ENCODE results near the gene CCL19. TPM values are rescaled to one million over a fixed set of nuclear protein-coding genes. Genes with fewer than 3 reads are reported as not detected.
A peak's percentile ranks its signal among the peaks of the same experiment; 100 is the strongest.

The CCL19 gene
- total RNA-seq, 1 experiment from 2014 or later, result not detected

DNA sequence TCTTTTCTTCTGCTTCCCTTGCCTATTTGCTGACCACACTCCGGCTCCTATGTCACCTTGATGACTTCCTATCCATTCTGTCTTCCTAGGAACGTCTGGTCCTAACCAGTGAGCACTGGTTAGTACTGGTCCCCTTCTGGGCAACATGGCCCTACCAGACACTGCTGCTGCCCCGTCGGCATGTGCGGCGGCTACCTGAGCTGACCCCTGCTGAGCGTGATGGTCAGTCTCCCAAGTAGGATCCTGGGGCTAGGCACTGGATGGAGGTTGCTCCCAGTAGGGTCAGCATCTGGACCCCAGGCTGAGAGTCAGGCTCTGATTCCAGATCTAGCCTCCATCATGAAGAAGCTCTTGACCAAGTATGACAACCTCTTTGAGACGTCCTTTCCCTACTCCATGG lies 42.4 kb downstream of the CCL19 start:
- ChIA-PET RAD21 (ENCODE audit: low non-redundant PET in 1 of 2, low total read pairs in 2 of 2, uncharacterized antibody in 2 of 2, unreplicated experiment in 2 of 2) (no interaction called here), POLR2A (no interaction called here), CTCF (no interaction called here)
- Histone ChIP-seq H3K27ac (ENCODE audit: low read depth, low read length) (no peak overlapping the region), H3K4me3 (replicated peaks in 1 of 2; ENCODE audit: low read depth in 1 of 2, low read length in 2 of 2) (no peak overlapping the region), H3K9me3 (ENCODE audit: control insufficient read depth in 1 of 2, insufficient read depth in 1 of 2, low read depth in 1 of 2, low read length in 2 of 2) (no peaks in the 10 kb centered on the region), H3K9ac (ENCODE audit: low read length) (no peak overlapping the region), H4K20me1 (ENCODE audit: insufficient read depth) (no peaks in the 10 kb centered on the region), H3K36me3 (ENCODE audit: control insufficient read depth in 1 of 2, insufficient read depth in 2 of 2, low read length in 2 of 2) (peaks cover 0 to 6% of the 10 kb centered on the region in 2 experiments; a peak in 1 of 4 replicates), H2AFZ (ENCODE audit: low read depth, low read length, poor library complexity, severe bottlenecking) (no peak overlapping the region), H3K79me2 (ENCODE audit: insufficient read depth, low read length) (peaks cover 6% of the 10 kb centered on the region; the same call in 1 of the 2 replicates), H3K27me3 (ENCODE audit: insufficient read depth, low read length) (no peaks in the 10 kb centered on the region), H3K9me2 (ENCODE audit: insufficient read depth) (no peaks in the 10 kb centered on the region), H3K4me1 (ENCODE audit: control insufficient read depth in 1 of 2, insufficient read depth in 2 of 2, low read length in 2 of 2) (peaks cover 25 to 54% of the 10 kb centered on the region in 2 experiments), H3K4me2 (ENCODE audit: low read length) (no peak overlapping the region)
- intact Hi-C loops (cut with micrococcal nuclease), result no loop called here
- BruUV-seq (replicated peaks), result no TSS peak
- ATAC-seq (no peak), DNase-seq (ENCODE audit: low read depth, low spot score) (no peak)
- TF ChIP-seq JUND (IDR thresholded peaks at IDR 0.05) (no peak), CEBPB (IDR thresholded peaks at IDR 0.05; ENCODE audit: low read depth) (no peak), ZNF274 (IDR thresholded peaks at IDR 0.05; ENCODE audit: low read depth, low read length) (no peak), TCF7L2 (IDR thresholded peaks at IDR 0.05; ENCODE audit: borderline replicate concordance, extremely low read depth, insufficient read depth, insufficient read length) (no peak), ZFX (IDR thresholded peaks at IDR 0.05) (no peak), CBX3 (IDR thresholded peaks at IDR 0.05; ENCODE audit: low read depth) (no peak), SRF (IDR thresholded peaks at IDR 0.05; ENCODE audit: low read depth) (no peak), FOSL1 (IDR thresholded peaks at IDR 0.05; ENCODE audit: low read depth) (no peak), ELF1 (IDR thresholded peaks at IDR 0.05; ENCODE audit: borderline replicate concordance, low read depth) (no peak)

DNA sequence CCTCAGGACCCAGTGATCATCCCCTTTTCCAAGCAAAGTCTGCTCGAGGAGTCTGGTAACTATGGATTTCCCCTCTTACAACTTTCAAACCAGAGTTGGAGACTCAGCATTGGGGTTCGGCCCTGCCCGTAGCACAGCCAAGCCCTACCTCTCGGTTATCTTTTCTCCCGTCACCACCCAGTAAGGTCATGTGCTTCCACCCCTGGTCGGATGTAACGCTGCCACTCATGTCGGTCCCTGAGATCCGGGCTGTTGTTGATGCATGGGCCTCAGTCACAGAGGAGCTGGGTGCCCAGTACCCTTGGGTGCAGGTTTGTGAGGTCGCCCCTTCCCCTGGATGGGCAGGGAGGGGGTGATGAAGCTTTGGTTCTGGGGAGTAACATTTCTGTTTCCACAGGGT lies 43.4 kb downstream of the CCL19 start:
- H3K4me3 ChIP-seq (replicated peaks in 1 of 2; ENCODE audit: low read depth in 1 of 2, low read length in 2 of 2), result peak overlapping the region; percentile 80 to 85
- ChIA-PET CTCF (interaction anchor here (2.0 kb wide), 1 partner anchor 17 kb away, joined by 12 read pairs; no protein-coding TSS in a partner anchor), RAD21 (ENCODE audit: low non-redundant PET in 1 of 2, low total read pairs in 2 of 2, uncharacterized antibody in 2 of 2, unreplicated experiment in 2 of 2) (no interaction called here), POLR2A (interaction anchor here (2.9 kb wide), 1 partner anchor 10 kb away, joined by 26 read pairs; the partner anchor contains the start of gene SIGMAR1)
- DNase-seq (ENCODE audit: low read depth, low spot score) (no peak), ATAC-seq (no peak)
- H3K4me1 ChIP-seq (ENCODE audit: control insufficient read depth in 1 of 2, insufficient read depth in 2 of 2, low read length in 2 of 2), result peaks cover 22 to 45% of the 10 kb centered on the region in 2 experiments
- peak overlapping the region; percentile 87 for H3K4me2 ChIP-seq (ENCODE audit: low read length)
- no TSS peak for BruUV-seq (replicated peaks)
- peaks cover 6% of the 10 kb centered on the region; the same call in 1 of the 2 replicates for H3K79me2 ChIP-seq (ENCODE audit: insufficient read depth, low read length)
- TF ChIP-seq YY1 (IDR thresholded peaks at IDR 0.05; ENCODE audit: extremely low read depth, insufficient replicate concordance, low read depth, low read length), result no peak
- no peak for TF ChIP-seq FOSL1 (IDR thresholded peaks at IDR 0.05; ENCODE audit: low read depth)
- TF ChIP-seq SRF (IDR thresholded peaks at IDR 0.05; ENCODE audit: low read depth), result no peak
- no peak for TF ChIP-seq ZFX (IDR thresholded peaks at IDR 0.05)
- TF ChIP-seq, protein P1, sequence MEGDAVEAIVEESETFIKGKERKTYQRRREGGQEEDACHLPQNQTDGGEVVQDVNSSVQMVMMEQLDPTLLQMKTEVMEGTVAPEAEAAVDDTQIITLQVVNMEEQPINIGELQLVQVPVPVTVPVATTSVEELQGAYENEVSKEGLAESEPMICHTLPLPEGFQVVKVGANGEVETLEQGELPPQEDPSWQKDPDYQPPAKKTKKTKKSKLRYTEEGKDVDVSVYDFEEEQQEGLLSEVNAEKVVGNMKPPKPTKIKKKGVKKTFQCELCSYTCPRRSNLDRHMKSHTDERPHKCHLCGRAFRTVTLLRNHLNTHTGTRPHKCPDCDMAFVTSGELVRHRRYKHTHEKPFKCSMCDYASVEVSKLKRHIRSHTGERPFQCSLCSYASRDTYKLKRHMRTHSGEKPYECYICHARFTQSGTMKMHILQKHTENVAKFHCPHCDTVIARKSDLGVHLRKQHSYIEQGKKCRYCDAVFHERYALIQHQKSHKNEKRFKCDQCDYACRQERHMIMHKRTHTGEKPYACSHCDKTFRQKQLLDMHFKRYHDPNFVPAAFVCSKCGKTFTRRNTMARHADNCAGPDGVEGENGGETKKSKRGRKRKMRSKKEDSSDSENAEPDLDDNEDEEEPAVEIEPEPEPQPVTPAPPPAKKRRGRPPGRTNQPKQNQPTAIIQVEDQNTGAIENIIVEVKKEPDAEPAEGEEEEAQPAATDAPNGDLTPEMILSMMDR (IDR thresholded peaks at IDR 0.05 in 2 of 3, conservative IDR thresholded peaks at IDR 0.05 in 1 of 3; ENCODE audit: borderline replicate concordance in 1 of 3, insufficient read depth in 1 of 3, low read depth in 2 of 3, low read length in 2 of 3), result no peak
- no peak for TF ChIP-seq SP1 (IDR thresholded peaks at IDR 0.05; ENCODE audit: low read depth)
- TF ChIP-seq TCF7L2 (IDR thresholded peaks at IDR 0.05; ENCODE audit: borderline replicate concordance, extremely low read depth, insufficient read depth, insufficient read length), result no peak
- TF ChIP-seq EZH2phosphoT487 (IDR thresholded peaks at IDR 0.05; ENCODE audit: borderline replicate concordance), result no peak
- TF ChIP-seq, protein P2, sequence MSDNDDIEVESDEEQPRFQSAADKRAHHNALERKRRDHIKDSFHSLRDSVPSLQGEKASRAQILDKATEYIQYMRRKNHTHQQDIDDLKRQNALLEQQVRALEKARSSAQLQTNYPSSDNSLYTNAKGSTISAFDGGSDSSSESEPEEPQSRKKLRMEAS (IDR thresholded peaks at IDR 0.05), result no peak
- TF ChIP-seq, protein P3, sequence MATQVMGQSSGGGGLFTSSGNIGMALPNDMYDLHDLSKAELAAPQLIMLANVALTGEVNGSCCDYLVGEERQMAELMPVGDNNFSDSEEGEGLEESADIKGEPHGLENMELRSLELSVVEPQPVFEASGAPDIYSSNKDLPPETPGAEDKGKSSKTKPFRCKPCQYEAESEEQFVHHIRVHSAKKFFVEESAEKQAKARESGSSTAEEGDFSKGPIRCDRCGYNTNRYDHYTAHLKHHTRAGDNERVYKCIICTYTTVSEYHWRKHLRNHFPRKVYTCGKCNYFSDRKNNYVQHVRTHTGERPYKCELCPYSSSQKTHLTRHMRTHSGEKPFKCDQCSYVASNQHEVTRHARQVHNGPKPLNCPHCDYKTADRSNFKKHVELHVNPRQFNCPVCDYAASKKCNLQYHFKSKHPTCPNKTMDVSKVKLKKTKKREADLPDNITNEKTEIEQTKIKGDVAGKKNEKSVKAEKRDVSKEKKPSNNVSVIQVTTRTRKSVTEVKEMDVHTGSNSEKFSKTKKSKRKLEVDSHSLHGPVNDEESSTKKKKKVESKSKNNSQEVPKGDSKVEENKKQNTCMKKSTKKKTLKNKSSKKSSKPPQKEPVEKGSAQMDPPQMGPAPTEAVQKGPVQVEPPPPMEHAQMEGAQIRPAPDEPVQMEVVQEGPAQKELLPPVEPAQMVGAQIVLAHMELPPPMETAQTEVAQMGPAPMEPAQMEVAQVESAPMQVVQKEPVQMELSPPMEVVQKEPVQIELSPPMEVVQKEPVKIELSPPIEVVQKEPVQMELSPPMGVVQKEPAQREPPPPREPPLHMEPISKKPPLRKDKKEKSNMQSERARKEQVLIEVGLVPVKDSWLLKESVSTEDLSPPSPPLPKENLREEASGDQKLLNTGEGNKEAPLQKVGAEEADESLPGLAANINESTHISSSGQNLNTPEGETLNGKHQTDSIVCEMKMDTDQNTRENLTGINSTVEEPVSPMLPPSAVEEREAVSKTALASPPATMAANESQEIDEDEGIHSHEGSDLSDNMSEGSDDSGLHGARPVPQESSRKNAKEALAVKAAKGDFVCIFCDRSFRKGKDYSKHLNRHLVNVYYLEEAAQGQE (IDR thresholded peaks at IDR 0.05; ENCODE audit: low read depth), result no peak
- peak overlapping the region; percentile 71 for H3K9ac ChIP-seq (ENCODE audit: low read length)
- H3K27ac ChIP-seq (ENCODE audit: low read depth, low read length), result peak overlapping the region; percentile 92; the same call in 1 of the 2 replicates
- H4K20me1 ChIP-seq (ENCODE audit: insufficient read depth), result no peaks in the 10 kb centered on the region
- H2AFZ ChIP-seq (ENCODE audit: low read depth, low read length, poor library complexity, severe bottlenecking), result no peak overlapping the region
- H3K9me3 ChIP-seq (ENCODE audit: control insufficient read depth in 1 of 2, insufficient read depth in 1 of 2, low read depth in 1 of 2, low read length in 2 of 2), result no peaks in the 10 kb centered on the region
- peaks cover 0 to 6% of the 10 kb centered on the region in 2 experiments; a peak in 1 of 4 replicates for H3K36me3 ChIP-seq (ENCODE audit: control insufficient read depth in 1 of 2, insufficient read depth in 2 of 2, low read length in 2 of 2)
- intact Hi-C loops (cut with micrococcal nuclease), result no loop called here
- H3K27me3 ChIP-seq (ENCODE audit: insufficient read depth, low read length), result no peaks in the 10 kb centered on the region
- H3K9me2 ChIP-seq (ENCODE audit: insufficient read depth), result no peaks in the 10 kb centered on the region

Measured in HCT116 (cell line).